Common myeloid progenitor, CD34-positive (primary cell): Measurements from ENCODE around the gene RNF123.

ENCODE experiments used
- CTCF ChIA-PET: fragments of 350-600 bp; sonication (Branson Sonifier 250); formaldehyde crosslinking; loops from one replicate; lab custom pipeline; 2021; ENCODE audit warnings: antibody characterized with exemption; lab: Charles Lee
- POLR2A ChIA-PET: fragments of 350-600 bp; sonication (Branson Sonifier 250); formaldehyde crosslinking; loops from one replicate; lab custom pipeline; 2021; ENCODE audit warnings: antibody characterized with exemption; lab: Charles Lee
- DNase-seq, 3 donors: peaks; one replicate each; pipeline versions ENCODE4 v3.0.0 to v3.0.0-alpha.2; 2013
- H3K27ac ChIP-seq, 2 experiments: 1 replicate in 1 of 2; 2 replicates in 1 of 2; pipeline ENCODE4 v1.7.0; 2013; ENCODE audit warnings: inconsistent platforms in 2 of 2, low read length in 2 of 2, mild to moderate bottlenecking in 2 of 2, low read depth in 1 of 2, moderate library complexity in 1 of 2; ENCODE audit not compliant: severe bottlenecking in 2 of 2, insufficient read depth in 1 of 2, poor library complexity in 1 of 2
- H3K27me3 ChIP-seq, 5 experiments: replicated peaks in 2 of 5; 1 replicate in 3 of 5; 2 replicates in 2 of 5; pipeline versions ENCODE4 v1.6.1 to v1.7.0; 2013; ENCODE audit warnings: low read length in 4 of 5, mild to moderate bottlenecking in 2 of 5, moderate library complexity in 2 of 5, inconsistent platforms in 1 of 5; ENCODE audit not compliant: insufficient read depth in 5 of 5, control insufficient read depth in 4 of 5
- H3K36me3 ChIP-seq, 4 experiments: 1 replicate in 2 of 4; 2 replicates in 2 of 4; pipeline versions ENCODE4 v1.6.1 to v1.7.0; 2013; ENCODE audit warnings: low read length in 3 of 4, control low read depth in 1 of 4, mild to moderate bottlenecking in 1 of 4; ENCODE audit not compliant: control insufficient read depth in 4 of 4, insufficient read depth in 4 of 4
- H3K4me1 ChIP-seq, 4 experiments: 1 replicate in 3 of 4; 2 replicates in 1 of 4; pipeline versions ENCODE4 v1.6.1 to v1.7.1; 2013; ENCODE audit warnings: low read length in 3 of 4, mild to moderate bottlenecking in 3 of 4, control low read depth in 1 of 4, inconsistent platforms in 1 of 4, moderate library complexity in 1 of 4; ENCODE audit not compliant: control insufficient read depth in 4 of 4, insufficient read depth in 4 of 4; ENCODE audit errors: control extremely low read depth in 1 of 4
- H3K4me3 ChIP-seq, 7 experiments: 1 replicate in 4 of 7; 2 replicates in 3 of 7; pipeline versions ENCODE4 v1.5.1 to v1.7.0; 2013; ENCODE audit warnings: mild to moderate bottlenecking in 7 of 7, low read length in 6 of 7, moderate library complexity in 6 of 7, inconsistent platforms in 2 of 7, low read depth in 2 of 7, control low read depth in 1 of 7; ENCODE audit not compliant: insufficient read depth in 4 of 7, control insufficient read depth in 1 of 7; ENCODE audit errors: extremely low read depth in 1 of 7
- H3K9me3 ChIP-seq, 5 experiments: 1 replicate in 4 of 5; 2 replicates in 1 of 5; pipeline versions ENCODE4 v1.6.1 to v1.7.1; 2013; ENCODE audit warnings: low read length in 4 of 5, mild to moderate bottlenecking in 2 of 5, inconsistent platforms in 1 of 5, low read depth in 1 of 5, moderate library complexity in 1 of 5; ENCODE audit not compliant: control insufficient read depth in 4 of 5, insufficient read depth in 2 of 5; ENCODE audit errors: control extremely low read depth in 1 of 5
- WGBS: methylation state at CpG from one replicate; pipeline ENCODE4 v1.1.5; 2013; ENCODE audit not compliant: insufficient coverage; 5-methylcytosine and 5-hydroxymethylcytosine counted together

The RNF123 gene

GRCh38 chr3:49727154-49727923 is 38.0 kb downstream of the RNF123 start:
- ChIA-PET POLR2A (no interaction called here), CTCF (no interaction called here)
- Histone ChIP-seq H3K4me3 (no peak overlapping the region), H3K27me3 (no peaks in the 10 kb centered on the region), H3K9me3 (no peaks in the 10 kb centered on the region), H3K4me1 (peaks cover 0 to 25% (median 20%) of the 10 kb centered on the region in 4 experiments), H3K36me3 (peaks cover 5 to 59% (median 43%) of the 10 kb centered on the region in 4 experiments), H3K27ac (no peak overlapping the region)
- 96% methylated on average over 17 of the region's 19 CpGs for WGBS
- no peak for DNase-seq

DNA sequence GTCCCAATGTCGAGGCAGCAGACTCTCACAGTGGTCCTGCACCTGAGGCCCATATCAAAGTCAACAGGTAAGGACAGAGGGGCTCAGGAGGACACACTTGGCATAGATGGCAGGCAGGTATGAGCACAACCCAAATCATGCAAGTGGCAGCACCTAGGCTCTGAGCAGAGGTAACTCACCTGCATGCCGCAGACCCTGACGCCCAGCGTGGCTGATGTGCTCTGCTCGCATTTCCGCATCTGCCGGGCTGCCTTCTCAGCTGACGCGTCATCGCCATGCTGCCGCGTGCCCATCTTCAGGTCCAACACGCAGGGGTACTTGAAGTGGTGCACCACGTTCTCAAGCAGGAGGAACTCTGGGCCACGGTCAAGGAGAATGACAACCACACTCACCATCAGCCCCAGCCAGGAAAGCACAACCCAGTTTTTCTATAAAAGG is 38.6 kb downstream of the RNF123 start:
- H3K27ac ChIP-seq, result no peak overlapping the region
- ChIA-PET CTCF (no interaction called here), POLR2A (no interaction called here)
- H3K36me3 ChIP-seq, result peaks cover 10 to 62% (median 46%) of the 10 kb centered on the region in 4 experiments
- no peaks in the 10 kb centered on the region for H3K27me3 ChIP-seq
- H3K4me1 ChIP-seq, result peaks cover 0 to 19% (median 15%) of the 10 kb centered on the region in 4 experiments
- H3K4me3 ChIP-seq, result no peak overlapping the region
- WGBS, result 96% methylated on average over 10 of the region's 15 CpGs
- DNase-seq, result no peak
- no peaks in the 10 kb centered on the region for H3K9me3 ChIP-seq

GRCh38 chr3:49729966-49730609 is 40.7 kb downstream of the RNF123 start:
- peaks cover 0 to 2% (median under 1%) of the 10 kb centered on the region in 4 experiments for H3K4me1 ChIP-seq
- POLR2A ChIA-PET, result no interaction called here
- CTCF ChIA-PET, result interaction anchor here (1.6 kb wide), 1 partner anchor 10 kb away, joined by 7 read pairs; the partner anchor contains the start of gene AMIGO3

DNA sequence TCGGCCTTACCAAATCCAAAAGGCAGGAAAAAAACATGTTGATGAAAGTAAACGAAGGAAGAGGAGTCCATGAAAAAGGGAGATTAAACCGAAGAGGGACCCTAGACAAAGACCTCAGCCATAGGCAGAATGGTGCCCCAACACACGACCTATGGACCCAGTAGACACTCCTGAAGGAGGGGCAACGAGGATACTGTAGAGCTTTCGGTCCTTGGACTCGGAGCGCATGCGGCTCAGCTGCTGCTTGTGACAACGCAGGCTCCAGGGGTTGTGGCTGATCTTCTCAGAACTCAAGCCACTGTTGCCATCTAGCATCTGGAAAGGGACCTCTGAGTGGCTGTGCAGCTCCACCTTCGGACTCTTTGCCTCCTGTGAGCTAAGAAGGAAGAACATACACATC is 43.2 kb downstream of the RNF123 start:
- no peak overlapping the region for H3K4me3 ChIP-seq
- H3K4me1 ChIP-seq, result no peaks in the 10 kb centered on the region
- ChIA-PET POLR2A (no interaction called here), CTCF (interaction anchor here (1.0 kb wide), 1 partner anchor 10 kb away, joined by 3 read pairs; no protein-coding TSS in a partner anchor)
- no peak overlapping the region for H3K27ac ChIP-seq
- no peaks in the 10 kb centered on the region for H3K9me3 ChIP-seq
- H3K36me3 ChIP-seq, result peaks cover 16 to 77% (median 48%) of the 10 kb centered on the region in 4 experiments
- 94% methylated on average over 10 of the region's 11 CpGs for WGBS
- no peak for DNase-seq
- H3K27me3 ChIP-seq, result no peaks in the 10 kb centered on the region

More at GRCh38 chr3:49729966-49730609, 40.7 kb downstream of the RNF123 start:
- Histone ChIP-seq H3K27ac (no peak overlapping the region), H3K36me3 (peaks cover 12 to 80% (median 55%) of the 10 kb centered on the region in 4 experiments), H3K27me3 (no peaks in the 10 kb centered on the region), H3K9me3 (no peaks in the 10 kb centered on the region), H3K4me3 (no peak overlapping the region)
- 100% methylated on average over 4 of the region's 4 CpGs for WGBS
- DNase-seq, result no peak

GRCh38 chr3:49733551-49733950 is 44.2 kb downstream of the RNF123 start:
- no peak for DNase-seq

GRCh38 chr3:49734752-49735151 is 45.4 kb downstream of the RNF123 start:
- Histone ChIP-seq H3K27ac (no peak overlapping the region), H3K27me3 (no peaks in the 10 kb centered on the region), H3K9me3 (no peaks in the 10 kb centered on the region), H3K36me3 (peaks cover 17 to 77% (median 49%) of the 10 kb centered on the region in 4 experiments), H3K4me1 (no peaks in the 10 kb centered on the region), H3K4me3 (no peak overlapping the region)
- 100% methylated on average over 4 of the region's 6 CpGs for WGBS
- no peak for DNase-seq
- CTCF ChIA-PET, result interaction anchor here (1.2 to 1.4 kb wide), 2 partner anchors 13 to 107 kb away, joined by 3 read pairs; no protein-coding TSS in a partner anchor
- POLR2A ChIA-PET, result no interaction called here

More at GRCh38 chr3:49733551-49733950, 44.2 kb downstream of the RNF123 start:
- H3K4me3 ChIP-seq, result no peak overlapping the region
- H3K9me3 ChIP-seq, result no peaks in the 10 kb centered on the region
- ChIA-PET POLR2A (no interaction called here), CTCF (interaction anchor here (1.4 kb wide), 1 partner anchor 108 kb away, joined by 3 read pairs; no protein-coding TSS in a partner anchor)
- H3K27ac ChIP-seq, result no peak overlapping the region
- 100% methylated on average over 1 of the region's 1 CpG for WGBS
- no peaks in the 10 kb centered on the region for H3K27me3 ChIP-seq
- peaks cover 17 to 78% (median 48%) of the 10 kb centered on the region in 4 experiments for H3K36me3 ChIP-seq
- no peaks in the 10 kb centered on the region for H3K4me1 ChIP-seq
